ENCODE data around the gene SLTM.
"Not testable (repeated sequence)": the region's sequence is repeated elsewhere in the genome, so short reads cannot be mapped to it uniquely, and the experiment has no call there.

SLTM gene

DNA sequence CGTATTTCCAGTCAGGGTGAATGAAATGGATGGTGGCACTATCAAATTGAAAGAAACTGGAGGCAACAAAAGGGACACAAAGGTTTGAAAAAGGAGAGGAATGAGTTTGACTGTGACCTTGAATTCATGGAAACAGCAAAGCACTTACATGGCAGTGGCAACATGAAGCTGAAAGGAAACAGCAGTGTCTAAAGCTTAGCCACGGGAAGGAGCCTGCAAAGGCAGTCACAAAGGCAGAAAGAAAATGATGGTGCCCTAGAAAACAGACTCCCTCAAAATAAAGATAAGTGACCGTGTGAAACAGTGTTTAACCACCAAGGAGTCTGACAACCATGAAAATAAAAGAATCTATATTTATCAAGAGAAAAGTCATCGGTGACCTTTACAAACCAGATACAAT lies 51.2 kb downstream of the SLTM start:
- DNase-seq (ENCODE audit: low read depth, low spot score): no peak
- no peak overlapping the region for H3K27ac ChIP-seq

DNA sequence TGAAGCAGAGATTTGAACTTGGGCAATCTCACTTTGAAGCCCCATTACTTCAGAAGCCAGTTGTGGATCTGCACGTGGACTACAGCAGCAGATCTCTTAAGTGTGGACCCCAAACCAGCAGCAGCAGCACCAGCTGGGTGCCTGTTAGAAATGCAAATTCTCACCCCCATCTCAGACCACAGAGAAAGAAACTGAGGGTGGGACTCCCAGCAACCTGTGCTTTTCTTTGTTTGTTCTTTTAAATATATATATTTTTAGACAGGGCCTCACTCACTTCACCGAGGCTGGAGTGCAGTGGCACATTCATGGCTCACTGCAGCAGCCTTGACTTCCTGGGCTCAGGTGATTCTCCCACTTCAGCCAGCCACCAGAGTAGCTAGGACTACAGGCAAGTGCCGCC lies 53.2 kb downstream of the SLTM start:
- no peak overlapping the region for H3K27ac ChIP-seq

DNA sequence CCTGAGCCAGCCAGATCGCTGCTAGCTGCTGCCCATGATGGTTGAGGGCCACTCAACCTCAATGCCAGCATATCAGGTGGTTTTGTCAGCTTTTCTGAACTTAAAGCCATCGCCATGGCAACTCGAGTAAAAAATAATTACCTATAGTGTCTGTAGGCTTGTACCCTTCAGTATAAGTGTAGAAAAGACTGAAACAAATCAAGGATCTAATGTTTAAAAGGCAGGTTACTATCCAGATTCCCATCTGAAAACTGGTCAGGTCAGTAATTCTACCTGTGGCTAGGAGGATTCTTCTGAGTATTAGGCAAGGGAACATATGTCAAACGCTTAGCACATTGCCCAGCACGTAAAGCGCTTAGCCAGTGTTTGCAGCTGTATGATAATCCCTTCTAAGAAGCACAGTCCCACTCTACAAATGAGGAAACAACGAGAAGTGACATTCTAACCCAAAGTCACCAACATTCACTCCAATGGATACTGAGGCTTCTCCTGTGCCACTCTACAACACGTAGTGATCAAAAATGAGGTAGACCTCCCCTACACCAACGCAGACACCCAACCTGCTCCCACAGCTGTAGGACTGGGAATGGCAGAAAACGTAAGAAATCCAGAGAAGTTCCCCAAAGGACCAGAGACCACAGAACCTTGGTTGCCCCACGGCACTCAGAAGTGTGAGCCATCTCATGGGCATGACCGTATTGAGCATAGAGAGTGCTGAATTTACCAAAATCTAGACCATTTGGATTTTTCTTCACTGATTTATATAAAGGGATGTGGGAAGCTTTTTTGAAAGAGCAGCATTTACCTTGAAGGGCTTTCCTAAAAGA lies 55.3 kb downstream of the SLTM start:
- H3K27ac ChIP-seq: no peak overlapping the region
- no peak for DNase-seq (ENCODE audit: low read depth, low spot score)

More for the DNA sequence above, 53.2 kb downstream of the SLTM start:
- DNase-seq (ENCODE audit: low read depth, low spot score): no peak

DNA sequence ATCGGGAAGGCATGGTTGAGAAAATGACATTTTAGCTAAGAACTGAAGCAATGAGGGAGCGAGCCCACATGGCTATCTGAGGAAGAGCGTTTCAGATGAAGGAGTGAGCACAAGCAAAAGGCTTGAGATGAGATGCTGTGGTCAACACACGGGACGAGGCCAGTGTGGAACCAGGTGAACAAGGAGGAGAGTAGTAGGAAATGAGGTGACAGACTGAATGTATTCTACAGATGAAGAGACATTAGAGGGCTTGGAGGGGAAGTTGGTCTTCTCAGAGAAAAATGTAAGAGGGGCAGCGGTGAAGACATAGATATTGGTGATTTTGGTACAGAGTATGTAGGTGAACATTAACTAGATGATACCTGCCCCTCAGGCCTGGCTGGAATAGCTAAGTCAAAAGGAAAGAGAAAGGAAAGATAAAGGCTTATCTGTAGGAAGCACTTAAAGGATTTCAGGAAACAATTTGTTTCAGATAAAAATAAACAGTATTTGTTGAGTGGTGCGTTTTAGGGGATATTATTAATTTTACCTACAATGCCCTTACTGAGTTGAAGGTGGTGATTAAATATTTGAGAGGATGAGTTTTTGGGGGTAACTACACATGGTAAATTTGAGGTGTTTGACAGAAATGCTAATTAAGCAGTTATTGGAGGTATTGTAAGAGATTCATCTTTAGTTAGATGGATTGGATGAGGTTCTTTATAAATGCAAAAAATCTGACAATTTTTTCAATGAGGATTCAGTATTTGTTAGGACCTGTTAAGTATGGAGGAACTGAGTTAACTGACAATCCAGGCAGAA lies 57.0 kb downstream of the SLTM start:
- no peak overlapping the region for H3K27ac ChIP-seq
- DNase-seq (ENCODE audit: low read depth, low spot score): no peak

GRCh38 chr15:58875343-58875742 lies 58.1 kb downstream of the SLTM start:
- H3K27ac ChIP-seq: peak overlapping the region; percentile 4
- no peak for DNase-seq (ENCODE audit: low read depth, low spot score)

DNA sequence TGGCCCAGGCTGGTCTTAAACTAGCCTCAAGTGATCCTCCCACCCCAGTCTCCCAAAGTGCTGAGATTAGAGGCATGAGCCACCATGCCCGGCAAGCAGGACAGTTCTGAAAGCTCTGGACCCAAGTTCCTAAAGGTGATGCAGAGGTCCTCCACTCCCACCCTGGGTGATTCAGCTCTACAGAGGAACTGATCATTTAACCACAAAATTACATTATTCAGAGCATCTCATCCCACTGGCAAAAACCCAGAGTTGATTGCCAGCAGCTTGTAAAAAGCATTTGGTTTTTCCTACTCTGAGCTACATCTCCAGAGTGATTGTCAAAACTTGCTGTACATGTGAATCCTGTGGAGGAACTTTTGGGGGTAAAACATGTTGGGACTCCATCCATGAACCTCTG lies 60.2 kb downstream of the SLTM start:
- DNase-seq (ENCODE audit: low read depth, low spot score): no peak
- H3K27ac ChIP-seq: no peak overlapping the region

- no peak overlapping the region for H3K27ac ChIP-seq
- DNase-seq (ENCODE audit: low read depth, low spot score): no peak
These were observed 63.0 kb downstream of the SLTM start for GRCh38 chr15:58870451-58870850.

DNA sequence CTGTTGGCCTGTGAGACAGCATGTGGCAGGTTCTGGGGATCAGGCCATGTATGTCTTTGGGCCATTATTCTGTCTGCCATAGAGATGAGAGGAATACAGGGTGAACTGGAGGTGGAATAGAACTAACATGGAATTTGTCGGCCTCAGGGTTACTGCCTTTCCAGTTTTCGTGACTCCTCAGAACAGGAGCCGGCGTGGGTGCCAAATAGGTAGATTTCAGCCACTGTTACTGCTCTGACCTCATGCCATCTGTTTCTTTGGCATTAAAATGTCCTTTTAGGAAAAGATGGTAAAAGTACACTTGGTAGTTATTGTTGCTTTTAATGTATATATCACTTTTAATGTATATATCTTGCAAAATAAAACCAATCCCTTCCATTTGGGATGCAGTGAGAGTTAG lies 65.6 kb downstream of the SLTM start:
- no peak for DNase-seq (ENCODE audit: low read depth, low spot score)
- no peak overlapping the region for H3K27ac ChIP-seq

- no peak for DNase-seq (ENCODE audit: low read depth, low spot score)
- peak overlapping the region; percentile 69 for H3K27ac ChIP-seq
These were observed 68.0 kb downstream of the SLTM start for GRCh38 chr15:58865425-58865880.

GRCh38 chr15:58864602-58865424 lies 68.7 kb downstream of the SLTM start:
- no peak overlapping the region for H3K27ac ChIP-seq
- no peak for DNase-seq (ENCODE audit: low read depth, low spot score)

GRCh38 chr15:58862326-58862725 lies 71.2 kb downstream of the SLTM start:
- peak overlapping the region; percentile 38 for H3K27ac ChIP-seq
- DNase-seq (ENCODE audit: low read depth, low spot score): no peak

DNA sequence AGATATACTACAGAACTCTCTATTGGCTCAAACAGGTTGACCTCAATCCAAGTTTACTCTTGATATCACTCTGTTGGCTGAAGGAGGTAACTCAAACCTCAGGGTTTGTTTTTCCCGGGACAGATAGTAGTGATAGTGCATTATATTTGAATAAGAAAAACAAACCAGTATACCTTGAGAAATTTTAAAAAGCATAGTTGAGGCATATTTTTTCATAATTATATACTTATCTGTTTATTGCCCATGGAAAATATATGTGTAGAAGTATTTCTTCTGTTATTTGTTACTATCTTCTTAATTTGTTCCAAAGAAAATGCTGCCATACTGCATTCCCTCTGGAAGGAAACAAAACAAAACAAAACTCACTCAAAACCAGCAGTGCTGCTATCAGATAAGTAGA lies 76.9 kb downstream of the SLTM start:
- DNase-seq (ENCODE audit: low read depth, low spot score): not testable (repeated sequence)

DNA sequence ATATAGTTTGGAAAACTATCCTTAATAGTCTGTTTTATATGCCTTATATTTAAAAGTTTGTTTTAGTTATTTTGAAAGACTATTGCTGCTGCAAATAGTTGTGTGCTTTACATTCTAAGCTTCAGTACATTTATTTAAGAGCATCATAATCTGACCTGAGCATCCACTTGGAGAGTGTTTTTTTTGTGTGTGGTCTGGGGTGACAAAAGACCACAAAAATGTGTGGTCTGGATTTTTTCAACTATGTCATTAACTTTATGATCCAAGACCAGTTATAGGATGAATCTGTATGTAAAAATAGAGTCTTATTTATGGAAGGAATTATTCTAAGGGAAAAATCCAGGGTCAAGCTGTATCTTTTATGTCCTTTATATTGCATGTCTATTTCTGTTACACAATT lies 77.4 kb downstream of the SLTM start:
- DNase-seq (ENCODE audit: low read depth, low spot score): no peak
- no peak overlapping the region for H3K27ac ChIP-seq

More for the DNA sequence above, 76.9 kb downstream of the SLTM start:
- not testable (repeated sequence) for H3K27ac ChIP-seq

DNA sequence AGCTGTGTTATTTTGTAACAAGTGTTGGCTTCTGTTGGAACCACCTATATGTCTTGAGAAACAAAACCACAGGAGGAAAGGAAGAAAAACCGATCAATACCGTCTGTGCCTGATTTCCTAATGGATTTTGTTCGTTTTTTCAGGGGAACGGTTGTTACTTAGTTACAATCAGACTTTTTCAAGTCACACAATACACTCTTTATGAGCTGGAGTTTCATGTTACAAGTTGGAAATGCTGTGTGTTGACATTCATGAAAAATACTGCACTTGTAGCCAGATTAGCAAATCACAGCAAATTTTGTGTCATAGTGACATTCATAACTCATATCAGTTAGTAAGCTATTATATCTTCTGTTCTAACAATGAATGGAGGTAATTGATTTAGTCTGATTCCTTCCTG lies 78.9 kb downstream of the SLTM start:
- no peak for DNase-seq (ENCODE audit: low read depth, low spot score)
- H3K27ac ChIP-seq: no peak overlapping the region

- no peak for DNase-seq (ENCODE audit: low read depth, low spot score)
- no peak overlapping the region for H3K27ac ChIP-seq
These were observed 81.1 kb downstream of the SLTM start for GRCh38 chr15:58852347-58852746.

DNA sequence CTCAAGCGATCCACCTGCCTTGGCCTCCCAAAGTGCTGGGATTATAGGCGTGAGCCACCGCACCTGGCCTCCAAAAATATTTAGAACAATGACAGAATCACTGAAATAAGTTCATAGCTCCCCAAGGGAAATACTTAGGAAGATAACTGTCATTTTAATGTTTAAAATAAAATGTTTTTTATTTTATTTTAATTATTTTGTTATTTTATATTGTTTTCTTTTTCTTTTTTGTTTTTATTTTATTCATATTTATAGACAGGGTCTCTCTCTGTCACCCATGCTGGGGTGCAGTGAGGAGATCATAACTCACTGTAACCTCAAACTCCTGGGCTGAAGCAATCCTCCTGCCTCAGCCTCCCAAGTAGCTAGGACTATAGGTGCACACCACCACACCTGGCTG lies 82.3 kb downstream of the SLTM start:
- H3K27ac ChIP-seq; DNase-seq (ENCODE audit: low read depth, low spot score): not testable (repeated sequence)

DNA sequence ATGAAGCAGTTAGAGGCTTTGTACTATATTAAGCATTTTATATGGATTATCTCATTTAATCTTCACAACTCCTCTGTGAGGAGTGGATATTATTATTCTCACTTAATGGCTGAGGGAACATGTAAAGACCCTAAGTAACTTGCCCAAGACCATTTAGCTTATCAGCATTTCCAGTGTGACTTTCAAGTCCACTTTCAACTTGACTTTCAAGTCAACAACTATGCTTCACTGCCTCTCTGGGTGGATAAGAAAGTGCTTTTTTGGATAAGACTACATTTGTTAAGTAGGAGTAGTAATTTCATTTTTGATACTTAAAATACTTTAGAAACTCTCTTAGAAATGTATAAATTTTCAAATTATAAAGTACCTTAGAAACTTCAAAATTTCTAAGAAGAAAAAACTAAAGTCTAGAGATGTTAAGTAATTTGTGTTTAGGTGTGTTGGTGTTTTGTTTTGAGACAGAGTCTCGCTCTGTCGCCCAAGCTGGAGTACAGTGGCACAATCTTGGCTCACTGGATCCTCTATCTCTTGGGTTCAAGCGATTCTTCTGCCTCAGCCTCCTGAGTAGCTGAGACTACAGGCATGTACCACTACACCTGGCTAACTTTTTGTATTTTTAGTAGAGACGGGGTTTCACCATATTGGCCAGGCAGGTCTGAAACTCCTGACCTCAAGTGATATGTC lies 90.6 kb downstream of the SLTM start:
- H3K27ac ChIP-seq: no peak overlapping the region
- DNase-seq (ENCODE audit: low read depth, low spot score): no peak

GRCh38 chr15:58840048-58840447 lies 93.4 kb downstream of the SLTM start:
- DNase-seq (ENCODE audit: low read depth, low spot score): no peak
- no peak overlapping the region for H3K27ac ChIP-seq

GRCh38 chr15:58839485-58839884 lies 94.0 kb downstream of the SLTM start:
- DNase-seq (ENCODE audit: low read depth, low spot score): no peak
- H3K27ac ChIP-seq: no peak overlapping the region

Measured in epithelial cell of prostate (primary cell).